Liver (tissue), 9 donors: ENCODE measurements around the gene TYMP. TPM values are rescaled to one million over a fixed set of nuclear protein-coding genes. Genes with fewer than 3 reads are reported as not detected.
A peak's percentile ranks its signal among the peaks of the same experiment; 100 is the strongest.
"Not testable (repeated sequence)": the region's sequence is repeated elsewhere in the genome, so short reads cannot be mapped to it uniquely, and the experiment has no call there.

Source experiments
- DNase-seq: peaks from one replicate; pipeline ENCODE4 v3.0.0-alpha.2; 2017; ENCODE audit warnings: low spot score
- H3K27ac ChIP-seq, 2 donors: one replicate each; pipeline ENCODE4 v1.7.0; 2013; ENCODE audit warnings: inconsistent platforms in 2 of 2, low read length in 2 of 2, control low read depth in 1 of 2, low read depth in 1 of 2, mild to moderate bottlenecking in 1 of 2
- H3K27me3 ChIP-seq, 4 donors: one replicate each; pipeline versions ENCODE4 v1.6.1 to v1.7.0; 2013; ENCODE audit warnings: low read length in 3 of 4, inconsistent platforms in 1 of 4, mild to moderate bottlenecking in 1 of 4, moderate library complexity in 1 of 4; ENCODE audit not compliant: control insufficient read depth in 4 of 4, insufficient read depth in 4 of 4
- H3K36me3 ChIP-seq, 4 donors: one replicate each; pipeline versions ENCODE4 v1.6.1 to v1.7.0; 2013; ENCODE audit warnings: low read length in 3 of 4, mild to moderate bottlenecking in 3 of 4, low read depth in 1 of 4, moderate library complexity in 1 of 4; ENCODE audit not compliant: control insufficient read depth in 4 of 4, insufficient read depth in 3 of 4
- H3K4me1 ChIP-seq, 4 donors: one replicate each; pipeline versions ENCODE4 v1.6.1 to v1.7.0; 2013; ENCODE audit warnings: low read length in 3 of 4, mild to moderate bottlenecking in 3 of 4, moderate library complexity in 1 of 4; ENCODE audit not compliant: control insufficient read depth in 4 of 4, insufficient read depth in 4 of 4
- H3K4me3 ChIP-seq, 3 donors: one replicate each; pipeline versions ENCODE4 v1.6.1 to v1.7.0; 2013; ENCODE audit warnings: low read length in 3 of 3, control low read depth in 1 of 3, low read depth in 1 of 3, mild to moderate bottlenecking in 1 of 3
- H3K9ac ChIP-seq, 2 donors: one replicate each; pipeline ENCODE4 v1.7.0; 2013; ENCODE audit warnings: low read length in 2 of 2, mild to moderate bottlenecking in 2 of 2, moderate library complexity in 2 of 2, control low read depth in 1 of 2, low read depth in 1 of 2
- H3K9me3 ChIP-seq, 4 donors: one replicate each; pipeline versions ENCODE4 v1.6.1 to v1.7.0; 2013; ENCODE audit warnings: low read length in 3 of 4; ENCODE audit not compliant: control insufficient read depth in 4 of 4
- ATF3 ChIP-seq: IDR thresholded peaks from 2 replicates; pipeline ENCODE4 v1.6.1; 2016; ENCODE audit warnings: antibody characterized with exemption
- CTCF ChIP-seq: fragments of 150-350 bp; IDR thresholded peaks from 2 replicates; pipeline ENCODE4 v1.5.1; 2017; ENCODE audit warnings: improper control_type of control experiment, low read depth, low read length; ENCODE audit not compliant: missing input control
- EGR1 ChIP-seq, 2 donors: IDR thresholded peaks; 2 replicates each; pipeline ENCODE4 v1.6.1; 2016 to 2018; ENCODE audit warnings: antibody characterized with exemption in 2 of 2, low read depth in 2 of 2
- FOXA1 ChIP-seq: IDR thresholded peaks from 2 replicates; pipeline ENCODE4 v1.6.1; 2016; ENCODE audit warnings: antibody characterized with exemption
- FOXA2 ChIP-seq: IDR thresholded peaks from 2 replicates; pipeline ENCODE4 v1.6.1; 2016; ENCODE audit warnings: antibody characterized with exemption
- GABPA ChIP-seq, 2 donors: IDR thresholded peaks in 1 of 2; conservative IDR thresholded peaks in 1 of 2; 2 replicates each; pipeline ENCODE4 v1.6.1; 2016; ENCODE audit warnings: antibody characterized with exemption in 2 of 2, mild to moderate bottlenecking in 1 of 2, moderate library complexity in 1 of 2
- HNF4A ChIP-seq, 2 donors: conservative IDR thresholded peaks; 2 replicates each; pipeline ENCODE4 v1.6.1; 2016; ENCODE audit warnings: antibody characterized with exemption in 2 of 2, mild to moderate bottlenecking in 2 of 2
- HNF4G ChIP-seq: IDR thresholded peaks from 2 replicates; pipeline ENCODE4 v1.6.1; 2016; ENCODE audit warnings: antibody characterized with exemption
- MAX ChIP-seq: IDR thresholded peaks from 2 replicates; pipeline ENCODE4 v1.6.1; 2016; ENCODE audit warnings: antibody characterized with exemption
- NR2F2 ChIP-seq: IDR thresholded peaks from 2 replicates; pipeline ENCODE4 v1.6.1; 2016; ENCODE audit warnings: antibody characterized with exemption
- RAD21 ChIP-seq, 2 donors: IDR thresholded peaks; 2 replicates each; pipeline ENCODE4 v1.6.1; 2016; ENCODE audit warnings: antibody characterized with exemption in 2 of 2, mild to moderate bottlenecking in 2 of 2
- REST ChIP-seq: IDR thresholded peaks from 2 replicates; pipeline ENCODE4 v1.6.1; 2016; ENCODE audit warnings: antibody characterized with exemption, mild to moderate bottlenecking
- RXRA ChIP-seq, 2 donors: IDR thresholded peaks; 2 replicates each; pipeline ENCODE4 v1.6.1; 2017 to 2018; ENCODE audit warnings: antibody characterized with exemption in 2 of 2, mild to moderate bottlenecking in 1 of 2
- ZBTB33 ChIP-seq: IDR thresholded peaks from 2 replicates; pipeline ENCODE4 v1.6.1; 2016; ENCODE audit warnings: antibody characterized with exemption
- WGBS: extraction: QIAGEN DNeasy Blood & Tissue Kit; methylation state at CpG from one replicate; pipeline ENCODE4 v1.1.7; 2013; 5-methylcytosine and 5-hydroxymethylcytosine counted together
- polyA plus RNA-seq, 2 donors: library from polyadenylated mRNA; stranded (reverse) in 1 of 2; unstranded in 1 of 2; fragments of 200-250 nt in 1 of 2; fragments of >200 nt in 1 of 2; fragmentation: Nextera tagmentation in 1 of 2; extraction: Ambion mirVana in 1 of 2; gene quantifications; one replicate each; pipeline versions ENCODE4 v1.2.1 to v1.2.3, GENCODE V29; 2013 to 2015
- total RNA-seq, 2 donors: library from RNA; depleted of rRNA; stranded (reverse); fragments of >200 nt; gene quantifications; one replicate each; pipeline ENCODE4 v1.2.3, GENCODE V29; 2014
- donor health status: healthy.
- donor health status: healthy.
- donor health status: healthy.
- donor health status: healthy.
- donor health status: healthy.

The TYMP gene
- total and polyA plus RNA-seq, 4 donors = 34.0 to 109 (median 65.5) TPM

GRCh38 chr22:50535113-50535512 is 5.3 kb upstream of the TYMP start:
- Histone ChIP-seq H3K9me3 (no peaks in the 10 kb centered on the region), H3K27ac (no peak overlapping the region), H3K9ac (no peak overlapping the region), H3K27me3 (no peaks in the 10 kb centered on the region), H3K36me3 (no peaks in the 10 kb centered on the region), H3K4me1 (peaks cover 0 to 15% (median 14%) of the 10 kb centered on the region in 4 donors), H3K4me3 (no peak overlapping the region)
- WGBS = 95% methylated on average over 8 of the region's 8 CpGs
- no peak for DNase-seq
- TF ChIP-seq GABPA (IDR thresholded peaks at IDR 0.05 in 1 of 2, conservative IDR thresholded peaks at IDR 0.05 in 1 of 2) = no peak
- no peak for TF ChIP-seq REST
- no peak for TF ChIP-seq ATF3
- TF ChIP-seq NR2F2 = no peak
- TF ChIP-seq ZBTB33 = no peak
- no peak for TF ChIP-seq CTCF
- no peak for TF ChIP-seq HNF4G
- TF ChIP-seq FOXA1 = no peak
- TF ChIP-seq EGR1 (IDR thresholded peaks at IDR 0.05; ENCODE audit: low read depth in 2 of 2) = no peak
- no peak for TF ChIP-seq MAX
- TF ChIP-seq HNF4A (conservative IDR thresholded peaks at IDR 0.05) = no peak
- no peak for TF ChIP-seq RAD21 (IDR thresholded peaks at IDR 0.05)
- TF ChIP-seq FOXA2 = no peak

- H3K4me1 ChIP-seq = peaks cover 0 to 21% (median 15%) of the 10 kb centered on the region in 4 donors
- TF ChIP-seq RXRA (IDR thresholded peaks at IDR 0.05) = peak; percentile 17 to 34
- H3K36me3 ChIP-seq, H3K27ac ChIP-seq, H3K9ac ChIP-seq, DNase-seq, H3K27me3 ChIP-seq, H3K4me3 ChIP-seq, H3K9me3 ChIP-seq: not testable (repeated sequence)
- WGBS = 67% methylated on average over 21 of the region's 21 CpGs
These were observed 4.3 kb upstream of the TYMP start for GRCh38 chr22:50533856-50534711.
